WI38 (cell line): ENCODE results near the gene SKP1.

Experiments used
- H3K4me3 ChIP-seq: 2 replicates; pipeline ENCODE4 v1.5.1; 2011; ENCODE audit warnings: low read depth, mild to moderate bottlenecking, control low read depth, low read length
- TF ChIP-seq, protein P1 (sequence below): IDR thresholded peaks from 2 replicates; pipeline ENCODE4 v1.5.1; 2012; ENCODE audit warnings: low read depth, mild to moderate bottlenecking, control low read depth, low read length

SKP1 gene

DNA sequence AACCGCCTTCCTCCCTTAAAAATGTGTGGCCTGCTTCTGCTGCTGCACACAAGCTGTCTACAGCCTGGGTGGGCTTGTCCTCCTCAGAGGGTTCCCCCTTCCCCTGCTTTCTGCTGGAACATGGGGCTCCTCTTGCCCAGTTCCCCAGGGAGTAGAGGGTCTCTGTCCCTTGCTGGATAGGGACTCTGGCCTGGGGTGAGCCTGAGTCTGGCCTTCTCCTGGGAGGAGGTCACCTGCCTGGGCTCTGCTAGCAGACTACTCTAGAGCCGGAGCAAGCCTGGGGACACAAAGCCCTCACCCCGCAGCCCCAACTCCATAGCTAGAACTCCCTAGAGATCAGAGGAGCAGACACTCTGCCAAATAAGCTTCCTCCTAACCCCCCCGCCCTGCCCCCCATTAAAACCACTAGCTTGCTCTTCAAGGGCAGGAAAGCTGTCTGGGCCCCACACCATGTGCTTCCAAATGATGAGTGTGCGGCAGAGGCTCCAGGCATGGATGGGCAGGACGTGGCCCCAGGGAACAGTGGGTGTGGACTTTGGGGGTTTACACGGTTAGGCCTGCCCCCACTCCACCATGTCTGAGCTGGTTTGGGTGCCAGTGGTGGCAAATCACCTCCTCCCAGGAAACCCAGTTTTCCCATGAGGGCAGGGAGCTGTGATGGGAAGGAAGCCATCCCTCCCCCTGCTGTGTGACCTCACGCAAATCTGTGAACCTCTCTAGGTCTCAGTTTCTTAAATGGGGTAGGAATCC lies 52.3 kb downstream of the SKP1 start:
- H3K4me3 ChIP-seq = no peak overlapping the region

DNA sequence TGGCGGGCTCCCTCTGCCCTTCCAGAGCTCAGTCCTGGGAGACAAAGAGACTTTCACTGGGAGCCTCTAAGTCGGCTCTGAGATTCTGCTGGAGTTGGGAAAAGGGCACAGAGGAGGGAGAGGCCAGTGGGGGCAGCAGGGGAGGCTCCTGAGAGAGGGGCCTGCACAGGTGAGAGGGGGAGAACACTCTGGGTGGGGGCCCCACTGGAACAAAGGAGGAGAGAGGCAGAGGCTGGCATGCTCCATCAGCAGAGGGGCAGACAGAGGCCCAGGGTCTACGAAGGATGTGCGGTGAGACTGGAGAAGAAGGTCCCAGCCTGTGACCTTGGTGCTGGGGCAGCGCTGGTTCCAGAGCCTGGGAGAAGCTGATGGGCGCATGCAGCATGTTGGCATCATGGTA lies 53.4 kb downstream of the SKP1 start:
- TF ChIP-seq, protein P1, sequence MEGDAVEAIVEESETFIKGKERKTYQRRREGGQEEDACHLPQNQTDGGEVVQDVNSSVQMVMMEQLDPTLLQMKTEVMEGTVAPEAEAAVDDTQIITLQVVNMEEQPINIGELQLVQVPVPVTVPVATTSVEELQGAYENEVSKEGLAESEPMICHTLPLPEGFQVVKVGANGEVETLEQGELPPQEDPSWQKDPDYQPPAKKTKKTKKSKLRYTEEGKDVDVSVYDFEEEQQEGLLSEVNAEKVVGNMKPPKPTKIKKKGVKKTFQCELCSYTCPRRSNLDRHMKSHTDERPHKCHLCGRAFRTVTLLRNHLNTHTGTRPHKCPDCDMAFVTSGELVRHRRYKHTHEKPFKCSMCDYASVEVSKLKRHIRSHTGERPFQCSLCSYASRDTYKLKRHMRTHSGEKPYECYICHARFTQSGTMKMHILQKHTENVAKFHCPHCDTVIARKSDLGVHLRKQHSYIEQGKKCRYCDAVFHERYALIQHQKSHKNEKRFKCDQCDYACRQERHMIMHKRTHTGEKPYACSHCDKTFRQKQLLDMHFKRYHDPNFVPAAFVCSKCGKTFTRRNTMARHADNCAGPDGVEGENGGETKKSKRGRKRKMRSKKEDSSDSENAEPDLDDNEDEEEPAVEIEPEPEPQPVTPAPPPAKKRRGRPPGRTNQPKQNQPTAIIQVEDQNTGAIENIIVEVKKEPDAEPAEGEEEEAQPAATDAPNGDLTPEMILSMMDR = no peak
- no peak overlapping the region for H3K4me3 ChIP-seq

More for the DNA sequence above, 52.3 kb downstream of the SKP1 start:
- TF ChIP-seq, protein P1 = no peak

DNA sequence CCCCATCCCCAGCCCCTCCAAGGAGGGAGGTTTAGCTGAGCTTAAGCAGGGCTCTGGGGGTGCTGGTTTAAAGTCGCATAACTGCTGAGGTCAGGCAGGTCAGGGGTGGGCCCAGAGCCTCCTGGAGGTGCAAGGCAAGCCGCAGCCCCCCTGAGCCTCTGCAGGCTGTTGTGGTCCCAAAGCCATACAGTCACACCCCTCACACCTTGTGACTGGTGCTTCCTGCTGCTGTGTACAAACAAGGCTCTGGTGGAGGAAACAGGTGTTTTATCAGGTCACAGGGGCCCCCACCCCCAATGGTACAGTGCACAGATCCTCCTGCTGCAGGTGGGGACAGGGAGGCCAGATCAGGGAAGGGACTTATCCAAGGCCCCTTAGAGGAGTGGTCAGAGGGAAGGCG lies 54.2 kb downstream of the SKP1 start:
- TF ChIP-seq, protein P1 = no peak
- H3K4me3 ChIP-seq = no peak overlapping the region

DNA sequence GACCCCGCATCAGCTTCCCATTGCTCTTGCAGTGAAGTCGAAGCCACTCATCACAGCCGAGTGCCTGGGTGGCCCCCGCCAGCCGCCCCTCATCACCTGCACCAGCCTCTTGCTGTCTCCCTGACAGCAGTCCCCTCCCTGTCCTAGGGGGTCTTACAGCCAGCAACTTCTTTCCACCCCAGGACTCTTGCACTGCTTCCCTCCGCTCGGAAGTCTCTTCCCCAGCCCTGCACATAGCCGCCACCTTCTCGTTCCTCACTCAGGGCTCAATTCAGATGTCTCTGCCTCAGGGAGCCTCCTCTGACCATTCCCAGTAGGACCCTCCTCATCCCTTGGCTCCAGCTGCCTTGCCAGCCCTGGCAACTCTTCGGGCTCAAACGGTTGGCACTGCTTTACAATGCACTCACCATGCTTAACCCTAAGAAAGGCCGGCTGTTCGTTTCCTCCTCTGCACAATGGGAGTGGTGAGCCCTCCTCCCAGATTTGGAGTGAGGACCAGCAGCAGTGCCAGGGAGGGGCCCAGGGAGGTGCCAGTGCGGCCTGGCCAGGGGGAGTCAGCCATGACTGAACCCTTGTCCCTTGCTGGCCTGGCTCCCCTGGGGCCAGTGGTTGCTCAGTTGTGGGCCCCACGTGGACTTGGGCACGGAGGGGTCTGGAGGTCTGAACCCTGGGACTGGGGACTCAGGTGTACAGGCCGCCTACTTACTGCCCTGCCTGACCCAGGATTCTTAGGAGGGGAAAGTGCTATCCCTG lies 56.2 kb downstream of the SKP1 start:
- H3K4me3 ChIP-seq = no peak overlapping the region
- TF ChIP-seq, protein P1 = no peak

DNA sequence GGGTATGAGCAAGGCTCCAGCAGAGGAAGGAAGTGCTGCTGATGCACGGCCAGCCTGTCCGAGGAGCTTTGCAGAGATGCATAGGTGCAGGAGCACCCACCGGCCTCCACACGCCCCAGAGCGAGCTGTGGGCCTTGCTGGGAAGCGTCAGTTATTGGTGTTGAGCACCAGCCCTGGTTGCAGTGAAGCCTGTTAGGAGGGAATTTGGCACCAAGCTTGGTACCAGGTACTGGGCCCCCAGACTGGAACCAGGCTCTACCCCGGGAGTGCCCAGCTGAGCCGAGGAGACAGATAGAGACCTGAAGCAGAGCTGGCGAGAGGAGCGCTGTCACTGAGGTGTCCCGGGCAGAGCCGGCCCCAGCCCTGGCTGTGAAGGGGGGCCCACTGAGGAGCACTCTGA lies 57.0 kb downstream of the SKP1 start:
- TF ChIP-seq, protein P1 = no peak

DNA sequence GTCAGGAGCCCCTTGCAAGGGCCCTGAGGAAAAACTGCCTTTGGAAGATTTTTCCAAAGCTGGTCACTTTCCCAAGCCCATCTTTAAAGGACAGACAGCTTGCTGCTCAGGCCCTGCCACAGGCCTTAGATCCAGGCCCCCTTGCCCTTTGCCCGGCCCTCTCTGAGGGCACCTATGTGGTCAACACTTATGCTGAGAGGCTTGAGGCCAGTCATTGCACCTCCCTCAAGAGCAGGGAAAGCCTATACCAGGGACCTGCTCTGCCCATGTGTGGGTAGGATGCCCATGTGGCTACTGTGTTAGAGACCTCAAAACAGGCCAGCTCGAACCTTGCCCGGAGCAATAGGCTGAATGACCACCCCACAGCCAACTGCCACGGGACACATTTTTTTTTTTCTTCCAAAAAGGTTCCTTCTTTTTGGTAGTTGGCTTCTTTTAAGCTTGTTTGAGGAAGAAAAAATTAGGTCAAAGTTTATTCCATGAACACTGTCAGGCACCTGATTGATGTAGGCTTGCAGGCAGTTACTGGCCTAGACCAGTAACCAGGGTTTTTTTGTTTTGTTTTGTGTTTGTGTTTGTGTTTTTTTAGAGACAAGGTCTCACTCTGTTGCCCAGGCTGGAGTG lies 58.4 kb downstream of the SKP1 start:
- TF ChIP-seq, protein P1 = no peak
- no peak overlapping the region for H3K4me3 ChIP-seq

More for the DNA sequence above, 57.0 kb downstream of the SKP1 start:
- no peak overlapping the region for H3K4me3 ChIP-seq
